Measurements from ENCODE around the gene KCNH4.

Gene KCNH4

GRCh38 chr17:42135664-42136653 is 45.0 kb downstream of the KCNH4 start:
- DNase-seq, result no peak

GRCh38 chr17:42135151-42135550 is 45.8 kb downstream of the KCNH4 start:
- no peak for DNase-seq

- DNase-seq, result no peak
Measured at GRCh38 chr17:42133461-42134041, 47.4 kb downstream of the KCNH4 start.

GRCh38 chr17:42132941-42133340 is 48.0 kb downstream of the KCNH4 start:
- DNase-seq, result no peak

GRCh38 chr17:42131981-42132432 is 48.9 kb downstream of the KCNH4 start:
- no peak for DNase-seq

- no peak for DNase-seq
Measured at GRCh38 chr17:42131232-42131631, 49.7 kb downstream of the KCNH4 start.

GRCh38 chr17:42130310-42130936 is 50.5 kb downstream of the KCNH4 start:
- no peak for DNase-seq

- no peak for DNase-seq
Measured at GRCh38 chr17:42129109-42129837, 51.7 kb downstream of the KCNH4 start.

- no peak for DNase-seq
Measured at GRCh38 chr17:42127414-42127813, 53.5 kb downstream of the KCNH4 start.

GRCh38 chr17:42126836-42127235 is 54.1 kb downstream of the KCNH4 start:
- no peak for DNase-seq

GRCh38 chr17:42125565-42125964 is 55.4 kb downstream of the KCNH4 start:
- no peak for DNase-seq

- no peak for DNase-seq
Measured at GRCh38 chr17:42124256-42124655, 56.7 kb downstream of the KCNH4 start.

GRCh38 chr17:42122371-42123303 is 58.3 kb downstream of the KCNH4 start, which contains the start of gene HSPB9:
Gene HSPB9, plus strand, starts transcription at chr17:42122804. Its CDS starts 47 bp downstream, at chr17:42122851.
- no peak for DNase-seq

- DNase-seq, result peak; percentile 71
Measured at GRCh38 chr17:42120770-42121769, 59.9 kb downstream of the KCNH4 start, which contains the start of gene KAT2A. Gene KAT2A, minus strand, starts transcription at chr17:42121367. Its CDS starts 63 bp downstream, at chr17:42121304.

GRCh38 chr17:42120161-42120769 is 60.7 kb downstream of the KCNH4 start:
- DNase-seq, result no peak

GRCh38 chr17:42119301-42119700 is 61.6 kb downstream of the KCNH4 start:
- no peak for DNase-seq

- no peak for DNase-seq
Measured at GRCh38 chr17:42118545-42118944, 62.4 kb downstream of the KCNH4 start.

GRCh38 chr17:42118126-42118510 is 62.8 kb downstream of the KCNH4 start:
- DNase-seq, result no peak

- DNase-seq, result no peak
Measured at GRCh38 chr17:42117397-42118125, 63.4 kb downstream of the KCNH4 start.
